ENCODE measurements around the gene TTLL10. TPM values are rescaled to one million over a fixed set of nuclear protein-coding genes. Genes with fewer than 3 reads are reported as not detected.

Gene TTLL10
- total RNA-seq, 2 experiments from 2014 or later, result not detected

DNA sequence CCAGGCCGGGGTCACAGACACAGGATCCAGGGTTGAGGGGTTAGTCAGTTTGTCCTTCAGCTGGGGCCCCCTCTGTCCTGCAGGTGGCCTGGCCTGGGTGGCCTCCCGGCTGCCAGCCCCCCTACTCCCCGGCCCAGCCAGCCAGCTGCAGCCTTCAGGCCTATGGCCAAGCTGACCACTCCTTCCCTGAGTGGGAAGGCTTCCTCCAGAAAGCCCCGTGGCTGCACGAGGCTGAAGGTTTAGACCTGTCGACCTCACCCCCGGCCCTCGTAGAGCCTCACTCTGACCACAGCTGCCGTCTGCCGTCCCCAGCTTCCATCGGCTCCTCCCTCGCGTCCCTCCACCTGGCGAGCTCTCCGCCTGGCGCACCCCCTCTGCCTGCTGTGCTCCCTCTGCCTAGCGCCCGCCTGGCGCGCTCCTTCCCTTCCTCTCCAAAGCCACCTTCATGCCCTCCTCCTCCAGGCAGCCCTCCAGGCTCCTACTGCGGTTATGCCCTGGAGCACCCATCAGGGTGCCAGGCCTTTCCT, 9.6 kb downstream of the TTLL10 start:
- ChIA-PET CTCF (no interaction called here), POLR2A (interaction anchor here (1.3 to 1.4 kb wide), 2 partner anchors 13 to 24 kb away, joined by 3 to 4 read pairs; no protein-coding TSS in a partner anchor)
- TF ChIP-seq, protein P1, sequence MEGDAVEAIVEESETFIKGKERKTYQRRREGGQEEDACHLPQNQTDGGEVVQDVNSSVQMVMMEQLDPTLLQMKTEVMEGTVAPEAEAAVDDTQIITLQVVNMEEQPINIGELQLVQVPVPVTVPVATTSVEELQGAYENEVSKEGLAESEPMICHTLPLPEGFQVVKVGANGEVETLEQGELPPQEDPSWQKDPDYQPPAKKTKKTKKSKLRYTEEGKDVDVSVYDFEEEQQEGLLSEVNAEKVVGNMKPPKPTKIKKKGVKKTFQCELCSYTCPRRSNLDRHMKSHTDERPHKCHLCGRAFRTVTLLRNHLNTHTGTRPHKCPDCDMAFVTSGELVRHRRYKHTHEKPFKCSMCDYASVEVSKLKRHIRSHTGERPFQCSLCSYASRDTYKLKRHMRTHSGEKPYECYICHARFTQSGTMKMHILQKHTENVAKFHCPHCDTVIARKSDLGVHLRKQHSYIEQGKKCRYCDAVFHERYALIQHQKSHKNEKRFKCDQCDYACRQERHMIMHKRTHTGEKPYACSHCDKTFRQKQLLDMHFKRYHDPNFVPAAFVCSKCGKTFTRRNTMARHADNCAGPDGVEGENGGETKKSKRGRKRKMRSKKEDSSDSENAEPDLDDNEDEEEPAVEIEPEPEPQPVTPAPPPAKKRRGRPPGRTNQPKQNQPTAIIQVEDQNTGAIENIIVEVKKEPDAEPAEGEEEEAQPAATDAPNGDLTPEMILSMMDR (IDR thresholded peaks at IDR 0.05), result no peak
- H3K27me3 Mint-ChIP-seq, result peaks cover 2% of the 10 kb centered on the region
- H3K27ac Mint-ChIP-seq, result no peak overlapping the region
- no peaks in the 10 kb centered on the region for H3K36me3 Mint-ChIP-seq (ENCODE audit: low read depth)
- H3K4me3 Mint-ChIP-seq, result no peak overlapping the region
- intact Hi-C loops (cut with micrococcal nuclease), result no loop called here
- no peak for DNase-seq
- peaks cover 2% of the 10 kb centered on the region for H3K4me1 Mint-ChIP-seq (ENCODE audit: low read depth)
- ATAC-seq, result no peak
- H3K9me3 Mint-ChIP-seq, result no peaks in the 10 kb centered on the region

DNA sequence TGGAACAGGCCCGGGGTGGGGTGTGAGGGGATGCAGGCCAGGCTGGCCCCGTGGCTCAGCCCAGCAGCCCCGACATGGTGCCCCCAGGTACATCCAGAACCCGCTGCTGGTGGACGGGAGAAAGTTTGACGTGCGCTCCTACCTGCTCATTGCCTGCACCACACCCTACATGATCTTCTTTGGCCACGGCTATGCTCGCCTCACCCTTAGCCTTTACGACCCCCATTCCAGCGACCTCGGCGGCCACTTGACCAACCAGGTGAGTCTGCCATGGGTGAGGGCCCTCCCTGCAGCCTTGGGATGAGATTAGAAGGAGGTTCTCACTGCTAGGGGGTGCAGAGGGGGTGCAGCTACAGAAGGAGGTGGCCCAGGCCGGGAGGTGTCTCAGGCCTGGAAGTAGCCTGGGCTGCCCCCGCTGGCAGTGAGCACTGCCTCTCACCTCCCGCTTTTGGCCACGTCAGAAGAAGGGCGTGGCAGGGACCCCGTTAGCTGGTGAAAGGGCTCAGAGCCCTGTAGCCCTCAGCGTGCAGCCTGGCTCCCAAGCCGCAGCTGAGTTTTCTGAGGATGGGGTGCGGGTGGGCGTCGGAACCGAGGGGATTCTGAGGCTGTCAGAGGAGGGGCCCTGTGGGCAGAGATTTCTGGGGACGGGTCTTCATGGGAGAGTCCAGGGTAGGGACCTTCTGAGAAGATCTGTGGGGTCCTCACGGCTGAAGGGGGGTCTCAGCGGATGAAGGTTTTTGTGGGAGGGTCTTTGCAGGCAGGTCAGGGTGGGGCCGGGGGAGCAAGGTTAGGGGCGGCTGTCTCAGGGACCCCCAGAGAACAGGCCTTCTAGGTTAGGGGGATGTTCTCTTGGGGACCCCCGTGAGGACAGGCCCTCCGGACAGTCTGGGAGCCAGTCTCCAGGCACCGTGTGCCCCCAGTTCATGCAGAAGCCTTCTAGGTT, 10.4 kb downstream of the TTLL10 start:
- ATAC-seq, result no peak
- CTCF ChIA-PET, result no interaction called here
- no peak overlapping the region for H3K27ac Mint-ChIP-seq
- no peaks in the 10 kb centered on the region for H3K36me3 Mint-ChIP-seq (ENCODE audit: low read depth)
- intact Hi-C loops (cut with micrococcal nuclease), result no loop called here
- no peaks in the 10 kb centered on the region for H3K9me3 Mint-ChIP-seq
- peaks cover 2% of the 10 kb centered on the region for H3K4me1 Mint-ChIP-seq (ENCODE audit: low read depth)
- POLR2A ChIA-PET, result interaction anchor here (1.4 kb wide), 1 partner anchor 12 kb away, joined by 4 read pairs; no protein-coding TSS in a partner anchor
- peaks cover 2% of the 10 kb centered on the region for H3K27me3 Mint-ChIP-seq
- TF ChIP-seq, protein P1 (IDR thresholded peaks at IDR 0.05), result no peak
- H3K4me3 Mint-ChIP-seq, result no peak overlapping the region
- no peak for DNase-seq

DNA sequence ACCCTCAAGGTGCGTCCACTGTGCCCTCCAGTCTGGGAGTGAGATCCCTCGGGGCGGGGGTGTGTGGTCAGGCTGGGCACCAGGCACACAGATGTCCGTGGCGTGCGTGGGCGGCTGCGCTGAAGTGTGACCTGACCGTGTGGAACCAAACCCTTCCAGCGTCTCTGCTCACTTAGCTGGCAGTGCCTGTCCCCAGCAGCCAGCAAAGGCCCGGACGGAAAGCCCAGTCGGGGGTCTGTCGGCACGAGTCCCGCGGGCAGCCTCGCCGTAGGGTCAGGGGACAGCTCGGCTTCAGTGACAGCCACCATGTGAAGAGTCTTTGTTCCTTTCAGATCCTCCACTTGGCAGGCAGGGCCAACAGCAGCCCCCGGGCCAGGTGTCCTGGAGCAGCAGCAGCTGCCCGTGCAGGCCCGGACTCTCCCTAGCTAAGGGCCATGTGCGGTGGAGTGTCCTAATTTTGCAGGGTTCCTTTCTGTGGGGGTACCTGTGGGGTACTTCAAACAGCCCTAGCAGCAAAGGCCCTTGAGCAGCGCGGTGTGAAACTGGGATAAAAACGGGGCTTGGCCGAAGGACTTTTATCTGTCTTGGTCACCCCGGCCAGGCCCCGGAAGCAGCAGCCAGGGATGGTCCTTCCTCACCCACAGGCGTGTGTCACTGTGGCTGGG, 11.6 kb downstream of the TTLL10 start:
- H3K4me3 Mint-ChIP-seq, result no peak overlapping the region

DNA sequence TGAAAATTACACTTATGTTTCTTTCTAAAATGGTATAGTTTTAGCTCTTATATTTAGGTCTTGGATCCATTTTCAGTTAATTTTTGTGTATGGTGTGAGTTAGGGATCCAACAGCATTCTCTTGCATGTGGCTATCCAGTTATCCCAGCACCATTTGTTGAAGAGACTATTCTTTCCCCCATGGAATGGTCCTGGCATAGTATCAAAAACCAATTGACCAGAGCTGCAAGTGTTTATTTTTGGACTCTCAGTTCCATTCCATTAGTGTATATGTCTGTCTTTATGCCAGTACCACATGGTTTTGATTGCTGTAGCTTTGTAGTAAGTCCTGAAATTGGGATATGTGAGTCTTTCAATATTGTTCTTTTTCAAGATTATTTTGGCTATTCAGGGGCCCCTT, 14.3 kb downstream of the TTLL10 start:
- no peak for ATAC-seq
- Mint-ChIP-seq H3K9me3 (peaks cover 6% of the 10 kb centered on the region), H3K36me3 (ENCODE audit: low read depth) (no peaks in the 10 kb centered on the region), H3K4me3 (no peak overlapping the region), H3K27me3 (no peaks in the 10 kb centered on the region), H3K27ac (no peak overlapping the region), H3K4me1 (ENCODE audit: low read depth) (no peaks in the 10 kb centered on the region)
- CTCF ChIA-PET, result interaction anchor here (1.3 to 2.1 kb wide), 3 partner anchors 13 to 65 kb away, joined by 4 to 6 read pairs (median 4); no protein-coding TSS in a partner anchor
- no peak for DNase-seq
- TF ChIP-seq, protein P1 (IDR thresholded peaks at IDR 0.05), result no peak
- POLR2A ChIA-PET, result interaction anchor here (0.6 to 1.5 kb wide), 4 partner anchors 22 to 220 kb away, joined by 3 to 4 read pairs (median 3); no protein-coding TSS in a partner anchor
- intact Hi-C loops (cut with micrococcal nuclease), result no loop called here

More for the DNA sequence above, 11.6 kb downstream of the TTLL10 start:
- H3K4me1 Mint-ChIP-seq (ENCODE audit: low read depth), result peaks cover 2% of the 10 kb centered on the region
- ChIA-PET CTCF (no interaction called here), POLR2A (interaction anchor here (0.8 kb wide), 1 partner anchor 10 kb away, joined by 3 read pairs; no protein-coding TSS in a partner anchor)
- TF ChIP-seq, protein P1 (IDR thresholded peaks at IDR 0.05), result no peak
- H3K9me3 Mint-ChIP-seq, result no peaks in the 10 kb centered on the region
- peaks cover 2% of the 10 kb centered on the region for H3K27me3 Mint-ChIP-seq
- ATAC-seq (no peak), DNase-seq (no peak)
- H3K36me3 Mint-ChIP-seq (ENCODE audit: low read depth), result no peaks in the 10 kb centered on the region
- no peak overlapping the region for H3K27ac Mint-ChIP-seq
- intact Hi-C loops (cut with micrococcal nuclease), result no loop called here

All from activated CD8-positive, alpha-beta T cell treated with anti-CD3 and anti-CD28 coated beads for 36 hours (primary cell).